Astrocyte (in vitro differentiated cells and primary cell): ENCODE measurements around the gene SETD6. TPM values are rescaled to one million over a fixed set of nuclear protein-coding genes. Genes with fewer than 3 reads are reported as not detected.
"Not testable (repeated sequence)": the region's sequence is repeated elsewhere in the genome, so short reads cannot be mapped to it uniquely, and the experiment has no call there.

Source experiments
- DNase-seq: peaks from one replicate; pipeline ENCODE4 v3.0.0-alpha.2; 2010; ENCODE audit warnings: low read depth
- FAIRE-seq: peaks from 2 replicates; lab custom pipeline; 2011; peaks lifted over from hg19 to GRCh38; lab: Jason Lieb, UNC
- H2AFZ ChIP-seq: 2 replicates; pipeline ENCODE4 v1.6.0; 2012; ENCODE audit warnings: low read depth, low read length, inconsistent platforms
- H3K27ac ChIP-seq: 2 replicates; pipeline ENCODE4 v1.5.1; 2011; ENCODE audit warnings: low read depth, low read length, inconsistent platforms
- H3K27me3 ChIP-seq: 2 replicates; pipeline ENCODE4 v1.6.0; 2011; ENCODE audit warnings: low read length, inconsistent platforms; ENCODE audit not compliant: insufficient read depth
- H3K36me3 ChIP-seq: 2 replicates; pipeline ENCODE4 v1.5.1; 2011; ENCODE audit warnings: low read length, inconsistent platforms; ENCODE audit not compliant: insufficient read depth
- H3K4me1 ChIP-seq: 2 replicates; pipeline ENCODE4 v1.5.1; 2011; ENCODE audit warnings: low read length, inconsistent platforms; ENCODE audit not compliant: insufficient read depth
- H3K4me2 ChIP-seq: 2 replicates; pipeline ENCODE4 v1.6.0; 2012; ENCODE audit warnings: low read length, inconsistent platforms
- H3K4me3 ChIP-seq: 2 replicates; pipeline ENCODE4 v1.5.1; 2011; ENCODE audit warnings: low read depth, mild to moderate bottlenecking, low read length, inconsistent platforms; ENCODE audit not compliant: insufficient read depth
- H3K79me2 ChIP-seq: 2 replicates; pipeline ENCODE4 v1.6.0; 2012; ENCODE audit warnings: mild to moderate bottlenecking, low read length, inconsistent platforms; ENCODE audit not compliant: insufficient read depth
- H3K9ac ChIP-seq: 2 replicates; pipeline ENCODE4 v1.6.0; 2012; ENCODE audit warnings: mild to moderate bottlenecking, low read length, inconsistent platforms
- H3K9me3 ChIP-seq: 2 replicates; pipeline ENCODE4 v1.5.1; 2012; ENCODE audit warnings: low read depth, mild to moderate bottlenecking, low read length, inconsistent platforms; ENCODE audit not compliant: insufficient read depth
- H4K20me1 ChIP-seq: 2 replicates; pipeline ENCODE4 v1.6.0; 2012; ENCODE audit warnings: low read length, inconsistent platforms; ENCODE audit not compliant: insufficient read depth
- H3K27ac Mint-ChIP-seq: one replicate; pipeline ENCODE4 v1.8.0; 2021; ENCODE audit warnings: mild to moderate bottlenecking, mixed read lengths; ENCODE audit not compliant: unreplicated experiment
- H3K27me3 Mint-ChIP-seq: one replicate; pipeline ENCODE4 v1.8.0; 2021; ENCODE audit warnings: low read depth, mixed read lengths; ENCODE audit not compliant: unreplicated experiment
- H3K36me3 Mint-ChIP-seq: one replicate; pipeline ENCODE4 v1.8.0; 2021; ENCODE audit warnings: low read depth, mixed read lengths; ENCODE audit not compliant: unreplicated experiment
- H3K4me1 Mint-ChIP-seq: one replicate; pipeline ENCODE4 v1.8.0; 2021; ENCODE audit warnings: low read depth, mixed read lengths; ENCODE audit not compliant: unreplicated experiment
- H3K4me3 Mint-ChIP-seq: one replicate; pipeline ENCODE4 v1.8.0; 2021; ENCODE audit warnings: mild to moderate bottlenecking, moderate library complexity, mixed read lengths; ENCODE audit not compliant: unreplicated experiment
- H3K9me3 Mint-ChIP-seq: one replicate; pipeline ENCODE4 v1.8.0; 2021; ENCODE audit warnings: mild to moderate bottlenecking, mixed read lengths; ENCODE audit not compliant: unreplicated experiment
- EZH2 ChIP-seq: IDR thresholded peaks from 2 replicates; pipeline ENCODE4 v1.6.1; 2012; ENCODE audit warnings: mild to moderate bottlenecking, low read length, inconsistent platforms; ENCODE audit not compliant: insufficient read depth
- total RNA-seq: library from RNA; stranded (reverse); gene quantifications from 2 replicates; pipeline ENCODE4 v1.2.1, GENCODE V29; 2021
- TF ChIP-seq, protein P1 (sequence below): IDR thresholded peaks from 2 replicates; pipeline ENCODE4 v1.5.1; 2011; ENCODE audit warnings: low read depth, mild to moderate bottlenecking, inconsistent platforms, low read length, moderate library complexity; ENCODE audit not compliant: insufficient read depth

The SETD6 gene
- total RNA-seq, 1 donor from 2014 or later: 6.7 TPM

DNA sequence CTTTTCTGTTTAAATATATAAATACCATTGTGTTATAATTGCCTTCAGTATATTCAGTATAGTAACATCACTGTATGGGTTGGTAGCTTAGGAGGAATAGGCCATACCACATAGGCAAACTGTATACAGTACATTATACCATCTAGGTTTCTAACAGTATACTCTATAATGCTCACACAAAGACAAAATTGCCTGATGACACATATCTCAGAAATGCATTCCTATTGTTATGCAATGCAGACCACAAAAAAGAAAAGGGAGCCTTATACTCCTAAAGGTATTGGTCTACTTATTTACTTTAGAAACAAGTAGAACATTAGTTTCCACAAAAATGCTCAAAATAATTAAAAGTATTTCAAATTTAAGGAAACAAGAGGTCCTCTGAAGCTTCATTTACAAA lies 47.9 kb downstream of the SETD6 start:
- Histone ChIP-seq H4K20me1 (peaks cover 20% of the 10 kb centered on the region), H3K9ac (no peak overlapping the region), H3K27me3 (no peaks in the 10 kb centered on the region), H3K4me2 (peak overlapping the region; percentile 45), H2AFZ (no peak overlapping the region), H3K36me3 (peaks cover 26% of the 10 kb centered on the region), H3K4me1 (peaks cover 7% of the 10 kb centered on the region), H3K9me3 (no peaks in the 10 kb centered on the region), H3K4me3 (no peak overlapping the region), H3K79me2 (peaks cover 54% of the 10 kb centered on the region), H3K27ac (peak overlapping the region; percentile 17)
- peaks cover 5% of the 10 kb centered on the region for H3K36me3 Mint-ChIP-seq
- DNase-seq (peak; percentile 74), FAIRE-seq (peak; percentile 39)
- H3K4me3 Mint-ChIP-seq: no peak overlapping the region
- no peaks in the 10 kb centered on the region for H3K4me1 Mint-ChIP-seq
- no peaks in the 10 kb centered on the region for H3K9me3 Mint-ChIP-seq
- no peaks in the 10 kb centered on the region for H3K27me3 Mint-ChIP-seq
- TF ChIP-seq EZH2: no peak
- TF ChIP-seq, protein P1, sequence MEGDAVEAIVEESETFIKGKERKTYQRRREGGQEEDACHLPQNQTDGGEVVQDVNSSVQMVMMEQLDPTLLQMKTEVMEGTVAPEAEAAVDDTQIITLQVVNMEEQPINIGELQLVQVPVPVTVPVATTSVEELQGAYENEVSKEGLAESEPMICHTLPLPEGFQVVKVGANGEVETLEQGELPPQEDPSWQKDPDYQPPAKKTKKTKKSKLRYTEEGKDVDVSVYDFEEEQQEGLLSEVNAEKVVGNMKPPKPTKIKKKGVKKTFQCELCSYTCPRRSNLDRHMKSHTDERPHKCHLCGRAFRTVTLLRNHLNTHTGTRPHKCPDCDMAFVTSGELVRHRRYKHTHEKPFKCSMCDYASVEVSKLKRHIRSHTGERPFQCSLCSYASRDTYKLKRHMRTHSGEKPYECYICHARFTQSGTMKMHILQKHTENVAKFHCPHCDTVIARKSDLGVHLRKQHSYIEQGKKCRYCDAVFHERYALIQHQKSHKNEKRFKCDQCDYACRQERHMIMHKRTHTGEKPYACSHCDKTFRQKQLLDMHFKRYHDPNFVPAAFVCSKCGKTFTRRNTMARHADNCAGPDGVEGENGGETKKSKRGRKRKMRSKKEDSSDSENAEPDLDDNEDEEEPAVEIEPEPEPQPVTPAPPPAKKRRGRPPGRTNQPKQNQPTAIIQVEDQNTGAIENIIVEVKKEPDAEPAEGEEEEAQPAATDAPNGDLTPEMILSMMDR: no peak
- H3K27ac Mint-ChIP-seq: no peak overlapping the region

DNA sequence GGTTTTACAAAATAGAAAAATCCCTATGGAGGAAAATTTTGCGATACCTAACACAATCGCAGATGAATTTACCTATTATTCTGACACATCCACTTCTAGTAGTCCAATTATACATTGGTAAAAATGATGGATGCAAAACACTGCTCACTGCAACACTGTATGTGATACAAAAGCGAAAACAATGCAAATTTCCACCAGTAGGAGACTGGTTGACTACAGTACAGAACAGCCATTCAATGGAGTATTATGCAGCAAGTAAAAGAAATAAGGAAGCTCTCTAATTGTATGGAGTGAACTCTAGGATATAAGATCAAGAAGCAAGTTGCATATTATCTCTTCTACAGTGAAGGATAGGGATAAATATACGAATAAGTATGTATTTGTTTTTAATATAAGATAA lies 48.5 kb downstream of the SETD6 start:
- H2AFZ ChIP-seq: no peak overlapping the region
- Mint-ChIP-seq H3K27ac (no peak overlapping the region), H3K9me3 (no peaks in the 10 kb centered on the region), H3K4me3 (no peak overlapping the region), H3K27me3 (no peaks in the 10 kb centered on the region), H3K4me1 (no peaks in the 10 kb centered on the region), H3K36me3 (peaks cover 5% of the 10 kb centered on the region)
- H3K27ac ChIP-seq: peak overlapping the region; percentile 9
- H3K9ac ChIP-seq: no peak overlapping the region
- peaks cover 7% of the 10 kb centered on the region for H3K4me1 ChIP-seq
- DNase-seq: no peak
- no peak overlapping the region for H3K4me3 ChIP-seq
- H3K36me3 ChIP-seq: peaks cover 24% of the 10 kb centered on the region
- no peak for FAIRE-seq
- H3K9me3 ChIP-seq: no peaks in the 10 kb centered on the region
- peaks cover 56% of the 10 kb centered on the region for H3K79me2 ChIP-seq
- H4K20me1 ChIP-seq: peaks cover 23% of the 10 kb centered on the region
- H3K4me2 ChIP-seq: peak overlapping the region; percentile 45
- no peak for TF ChIP-seq EZH2
- TF ChIP-seq, protein P1: no peak
- H3K27me3 ChIP-seq: no peaks in the 10 kb centered on the region

DNA sequence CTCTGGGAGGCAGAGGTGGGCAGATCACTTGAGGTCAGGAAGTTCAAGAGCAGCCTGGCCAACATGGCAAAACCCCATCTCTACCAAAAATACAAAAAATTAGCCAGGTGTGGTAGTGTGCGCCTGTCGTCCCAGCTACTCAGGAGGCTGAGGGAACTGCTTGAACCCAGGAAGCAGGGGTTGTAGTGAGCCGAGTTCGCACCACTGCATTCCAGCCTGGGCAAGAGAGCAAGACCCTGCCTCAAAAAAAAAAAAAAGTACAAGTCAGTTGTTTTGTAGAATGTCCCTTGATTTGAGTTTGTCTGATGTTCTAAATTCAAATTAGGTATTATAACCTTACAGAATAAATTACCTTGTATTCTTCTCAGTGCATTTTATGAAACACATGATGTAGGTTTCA lies 50.4 kb downstream of the SETD6 start:
- H3K27ac ChIP-seq, H3K4me1 Mint-ChIP-seq, H3K4me3 ChIP-seq, H2AFZ ChIP-seq, DNase-seq, H3K9ac ChIP-seq, H3K4me3 Mint-ChIP-seq, H3K4me1 ChIP-seq, H3K9me3 ChIP-seq, H3K27me3 ChIP-seq, FAIRE-seq, H3K4me2 ChIP-seq, H3K27ac Mint-ChIP-seq, H3K27me3 Mint-ChIP-seq, H3K9me3 Mint-ChIP-seq: not testable (repeated sequence)
- peaks cover 19% of the 10 kb centered on the region for H3K36me3 Mint-ChIP-seq
- Histone ChIP-seq H4K20me1 (peaks cover 29% of the 10 kb centered on the region), H3K79me2 (peaks cover 67% of the 10 kb centered on the region), H3K36me3 (peaks cover 27% of the 10 kb centered on the region)

Other genes starting within 250 kb of the SETD6 start
- gene PRSS54, start 220.5 kb upstream of the SETD6 start, total RNA-seq: not detected in 2 replicates
- gene GINS3, start 123.0 kb upstream of the SETD6 start, total RNA-seq: 2.5 and 3.6 TPM in 2 replicates
- gene NDRG4, start 15.4 kb upstream of the SETD6 start, total RNA-seq: 21.9 and 22.2 TPM in 2 replicates
- gene CNOT1, start 114.3 kb downstream of the SETD6 start, total RNA-seq: 181 and 212 TPM in 2 replicates
- gene SLC38A7, start 169.3 kb downstream of the SETD6 start, total RNA-seq: 40.2 TPM in 2 replicates
- gene GOT2, start 218.8 kb downstream of the SETD6 start, total RNA-seq: 100 and 106 TPM in 2 replicates